NOMO-1 treated with DMSO at 0.1 percent for 48 hours (cell line): Measurements from ENCODE around the gene CNR1.

ENCODE experiments used
- DNase-seq: peaks from one replicate; lab custom pipeline; 2025; ENCODE audit not compliant: unreplicated experiment; lab: John Stamatoyannopoulos, UW

The CNR1 gene

GRCh38 chr6:88144637-88145297, 21.4 kb downstream of the CNR1 start:
- no peak for DNase-seq

- no peak for DNase-seq
Observed at GRCh38 chr6:88143421-88144157, 22.6 kb downstream of the CNR1 start.

DNA sequence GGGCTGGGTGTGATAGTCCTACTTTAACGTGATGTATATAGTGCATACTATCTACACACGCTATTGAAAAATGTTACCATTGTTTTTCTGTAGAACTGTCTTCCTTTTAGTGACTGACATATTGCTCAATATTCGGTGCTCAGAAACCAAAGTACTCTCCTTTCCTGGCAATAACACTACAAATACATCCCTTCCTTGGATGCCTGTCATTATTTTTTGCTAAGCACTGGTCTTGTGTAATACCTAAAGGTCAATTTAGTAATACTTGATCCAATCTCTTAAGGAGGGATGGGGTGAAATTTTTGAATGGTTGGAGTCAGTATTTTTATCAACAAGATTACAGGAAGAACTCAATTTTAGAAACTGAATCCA, 23.9 kb downstream of the CNR1 start:
- no peak for DNase-seq

DNA sequence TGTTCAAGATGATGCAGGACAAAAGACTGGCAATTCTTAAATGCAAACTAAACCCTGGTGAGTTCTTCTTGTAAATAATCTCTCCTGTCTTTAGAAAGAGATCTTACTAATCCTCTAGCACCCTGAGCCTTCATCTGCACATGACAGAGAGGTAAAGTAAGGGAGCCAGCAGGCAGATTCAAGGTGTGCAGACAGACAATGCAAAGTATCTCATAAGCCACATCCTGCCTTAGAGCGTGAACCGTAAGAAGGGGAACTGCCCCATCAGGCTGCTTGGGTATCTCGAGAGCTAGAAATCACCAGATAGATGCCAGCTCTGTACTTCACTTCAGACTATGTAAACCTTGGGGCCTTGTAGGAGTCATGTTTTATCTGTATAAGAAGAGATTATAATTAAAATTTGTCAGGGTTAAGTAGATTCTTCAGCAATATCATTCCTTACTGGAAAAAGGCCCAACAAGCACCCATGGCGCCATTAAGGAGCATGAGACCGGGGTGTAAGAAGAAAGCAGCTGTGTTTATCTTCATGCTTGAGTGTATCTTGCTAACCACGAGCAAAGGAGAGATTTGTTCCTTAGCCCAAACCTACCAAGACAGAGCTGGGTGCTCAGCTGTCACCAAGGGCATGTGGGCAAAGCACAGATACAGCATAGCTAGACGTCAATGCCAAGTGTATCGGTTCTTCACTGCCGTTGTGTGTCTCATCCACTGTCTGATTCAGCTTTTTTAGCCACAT, 24.4 kb downstream of the CNR1 start:
- no peak for DNase-seq

DNA sequence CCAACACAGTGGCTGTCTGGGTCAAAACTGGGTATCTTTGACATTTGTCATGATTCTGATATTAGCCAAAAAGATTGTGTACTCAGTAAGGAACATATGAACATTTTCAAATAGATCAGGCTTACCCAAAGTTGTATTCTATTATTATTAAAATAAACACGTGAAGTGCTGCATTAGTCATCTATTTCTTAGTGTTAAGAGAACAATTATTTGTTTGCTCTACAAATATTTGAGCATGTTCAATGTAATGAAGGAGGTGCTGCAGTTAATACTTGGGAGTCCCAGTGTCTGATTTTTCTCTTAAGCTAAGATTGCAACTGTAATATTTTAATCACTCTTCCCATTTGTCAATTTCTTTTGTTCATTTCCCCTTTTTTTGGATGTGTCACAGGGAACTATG, 28.2 kb downstream of the CNR1 start:
- no peak for DNase-seq

GRCh38 chr6:88135578-88136114, 30.5 kb downstream of the CNR1 start:
- DNase-seq: no peak

DNA sequence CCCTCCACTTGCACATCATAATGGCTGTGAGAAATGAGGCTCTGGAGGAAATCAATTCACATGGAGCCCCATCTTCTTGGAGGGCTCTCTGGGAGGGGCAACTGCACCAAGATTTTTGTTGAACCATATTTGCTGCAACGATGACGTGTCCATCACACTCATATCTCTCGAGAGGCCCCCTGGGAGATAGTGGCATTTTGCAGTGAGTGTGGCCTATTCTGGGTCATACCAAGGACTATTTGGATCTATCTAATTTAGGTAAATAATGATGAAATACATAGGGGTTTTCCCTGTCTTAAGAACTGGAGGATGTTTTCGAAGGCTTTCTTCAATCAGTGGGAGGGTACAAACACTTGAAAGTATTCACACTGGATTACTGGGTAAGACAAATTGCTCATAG, 31.6 kb downstream of the CNR1 start:
- DNase-seq: no peak

- DNase-seq: no peak
Observed at GRCh38 chr6:88133718-88134117, 32.4 kb downstream of the CNR1 start.

GRCh38 chr6:88124925-88125557, 41.1 kb downstream of the CNR1 start:
- DNase-seq: no peak

GRCh38 chr6:88120635-88121034, 45.5 kb downstream of the CNR1 start:
- no peak for DNase-seq

DNA sequence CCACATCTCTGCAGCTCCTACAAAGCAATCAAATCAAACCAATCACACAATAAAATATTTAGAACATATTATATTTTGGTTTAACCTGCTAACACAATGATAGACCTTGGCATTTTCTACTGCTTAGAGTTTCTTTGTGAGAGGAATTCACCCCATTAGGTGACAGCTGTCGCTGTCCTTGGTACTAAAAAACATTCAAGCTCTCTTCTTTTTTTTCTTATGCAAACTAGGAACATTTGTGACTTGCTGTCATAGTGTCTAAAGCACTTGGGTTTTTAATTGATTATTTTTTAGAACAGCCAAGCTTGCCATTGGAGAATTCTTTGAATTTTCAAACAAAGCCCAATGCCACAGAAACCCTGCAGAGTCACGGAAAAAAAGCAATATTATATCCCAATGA, 46.4 kb downstream of the CNR1 start:
- no peak for DNase-seq

DNA sequence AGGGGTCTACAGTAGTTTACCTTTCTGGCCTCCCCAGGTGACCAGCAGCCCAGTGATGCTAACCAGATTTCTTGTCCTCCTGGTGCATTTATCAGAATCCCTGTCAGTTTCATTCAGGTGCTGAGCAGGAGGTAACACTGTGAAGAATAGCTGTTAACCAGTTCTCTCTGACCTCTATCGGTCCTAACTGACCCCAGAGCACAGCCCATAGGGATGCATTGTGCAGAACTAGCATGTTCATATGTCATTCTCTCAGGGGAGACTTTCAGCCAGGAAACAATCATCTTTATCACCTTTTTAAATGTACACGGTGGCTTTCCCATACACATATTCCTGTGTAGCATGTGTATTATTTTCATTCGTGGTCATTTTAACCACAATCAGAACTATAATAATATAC, 49.9 kb downstream of the CNR1 start:
- DNase-seq: no peak

DNA sequence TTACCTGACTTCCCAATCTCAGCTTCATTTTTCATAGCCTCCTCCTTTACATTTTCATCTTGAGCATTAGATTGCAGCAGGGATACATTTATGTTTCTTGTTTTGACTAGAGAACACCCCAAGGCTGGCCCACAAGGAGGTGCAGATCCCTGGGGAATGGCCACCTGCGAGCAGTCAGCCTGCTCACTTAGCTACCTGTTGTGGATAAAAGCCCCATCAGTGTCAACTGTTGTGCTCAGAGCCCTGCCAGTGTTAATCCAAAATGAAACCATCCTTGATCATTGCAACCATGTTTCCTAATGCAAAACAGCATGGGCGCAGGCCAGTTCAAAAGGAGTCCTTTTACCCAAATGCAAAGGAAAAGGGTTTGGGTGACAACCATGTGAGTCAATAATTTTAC, 50.8 kb downstream of the CNR1 start:
- DNase-seq: no peak

DNA sequence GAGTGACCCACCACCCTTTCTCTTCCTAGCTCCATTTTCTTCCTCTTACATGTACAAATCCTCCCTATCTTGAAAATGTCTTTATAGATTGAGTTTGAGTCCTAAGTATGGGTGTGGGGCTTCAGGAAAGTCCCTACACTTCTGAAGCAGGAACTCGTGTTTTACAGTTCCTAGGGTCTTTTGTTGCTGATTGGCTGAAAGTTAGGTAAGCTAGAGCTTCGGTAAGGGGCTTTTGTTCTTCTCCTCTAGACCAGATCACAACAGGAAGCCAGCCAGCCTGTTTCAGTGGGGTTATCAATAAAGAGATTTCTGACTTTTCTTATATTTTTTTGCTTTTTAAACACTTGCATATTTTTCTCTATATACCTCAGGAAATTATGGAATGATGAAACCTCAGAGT, 51.3 kb downstream of the CNR1 start:
- DNase-seq: no peak

- no peak for DNase-seq
Observed at GRCh38 chr6:88111991-88112390, 54.2 kb downstream of the CNR1 start.

DNA sequence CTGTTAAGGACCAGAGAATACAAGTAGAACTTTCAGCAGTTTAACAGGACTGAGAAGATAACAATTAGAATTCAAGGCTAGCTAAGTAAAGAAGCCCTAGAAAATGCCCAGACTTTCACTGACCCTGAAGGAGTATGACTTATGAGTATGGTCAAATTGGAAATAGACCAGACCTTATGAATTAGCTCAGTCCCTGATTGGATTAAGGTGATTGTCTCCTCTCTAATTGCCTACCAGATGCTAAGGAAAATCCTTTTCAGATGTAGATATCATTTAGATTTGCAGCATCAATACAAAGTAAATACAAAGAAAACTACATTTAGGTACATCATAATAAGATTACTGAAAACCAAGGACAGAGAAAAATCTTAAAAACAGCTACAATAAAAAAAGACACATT, 58.9 kb downstream of the CNR1 start:
- no peak for DNase-seq

DNA sequence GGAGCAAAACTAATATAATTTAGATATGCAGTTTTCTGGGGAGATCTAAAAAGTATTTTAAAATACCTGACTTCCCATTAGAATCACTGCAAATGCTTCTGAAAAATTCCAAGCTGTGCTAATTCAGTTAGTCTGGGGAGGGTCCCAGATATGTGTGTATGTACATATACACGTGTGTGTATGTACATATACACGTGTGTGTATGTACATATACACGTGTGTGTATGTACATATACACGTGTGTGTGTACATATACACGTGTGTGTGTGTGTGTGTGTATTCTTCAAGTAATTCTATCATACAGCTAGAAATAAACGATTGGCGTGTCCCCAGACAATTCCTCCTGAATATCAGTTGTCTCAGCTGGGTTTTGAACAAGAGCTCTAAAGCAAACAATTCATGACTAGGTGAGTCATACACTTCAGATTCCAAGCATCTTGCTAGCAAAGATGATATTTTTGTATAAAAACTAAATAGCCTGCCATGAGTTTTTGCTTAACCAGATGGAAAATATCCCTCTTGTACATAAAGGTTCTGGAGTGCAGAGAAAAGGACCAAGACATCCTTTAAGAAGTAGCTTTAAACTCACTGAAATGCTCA, 60.3 kb downstream of the CNR1 start:
- no peak for DNase-seq
